GM18867 (cell line): Measurements from ENCODE around the gene SLCO3A1.
"Not testable (repeated sequence)": the region's sequence is repeated elsewhere in the genome, so short reads cannot be mapped to it uniquely, and the experiment has no call there.

Experiments
- ATAC-seq: cut with Tn5 transposase; IDR thresholded peaks from one replicate; pipeline ENCODE4 v1.9.1; 2021; ENCODE audit warnings: mild to moderate bottlenecking, moderate library complexity; ENCODE audit not compliant: unreplicated experiment

The SLCO3A1 gene

DNA sequence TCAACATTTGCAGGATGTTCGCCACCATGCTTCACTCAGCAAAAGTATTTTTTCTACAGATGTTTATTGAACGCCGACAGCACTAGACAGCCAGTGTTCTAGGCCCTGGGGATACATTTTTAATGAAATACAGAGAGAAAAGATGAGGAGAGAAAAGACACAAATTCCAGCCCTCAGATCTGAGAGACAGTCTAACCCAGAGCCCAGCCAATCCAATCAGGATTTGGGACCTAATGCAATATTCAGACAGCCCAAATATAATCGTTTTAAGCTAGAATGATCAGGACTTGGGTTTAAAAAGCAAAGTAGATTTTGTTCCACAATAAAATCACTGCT lies 174.8 kb downstream of the SLCO3A1 start:
- no peak for ATAC-seq

DNA sequence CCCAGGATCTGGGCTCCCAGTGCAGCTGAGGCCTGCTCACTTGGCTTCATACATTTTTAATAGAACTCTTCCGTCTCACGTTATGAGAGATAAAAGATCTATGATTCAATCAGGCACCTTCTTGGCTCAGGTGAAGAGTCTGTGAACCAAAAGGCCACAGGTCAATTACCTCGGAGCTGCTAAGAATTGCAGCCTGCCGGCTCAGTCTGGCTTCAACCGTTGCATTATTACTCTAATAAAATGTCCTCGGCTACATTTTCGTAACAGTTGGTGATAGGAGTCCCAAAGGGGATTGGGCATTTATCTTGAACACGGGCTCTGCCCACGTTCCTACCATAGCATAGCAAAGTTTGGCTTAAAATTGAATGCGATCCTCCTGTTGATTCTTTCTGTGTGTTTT lies 176.3 kb downstream of the SLCO3A1 start:
- ATAC-seq = no peak

DNA sequence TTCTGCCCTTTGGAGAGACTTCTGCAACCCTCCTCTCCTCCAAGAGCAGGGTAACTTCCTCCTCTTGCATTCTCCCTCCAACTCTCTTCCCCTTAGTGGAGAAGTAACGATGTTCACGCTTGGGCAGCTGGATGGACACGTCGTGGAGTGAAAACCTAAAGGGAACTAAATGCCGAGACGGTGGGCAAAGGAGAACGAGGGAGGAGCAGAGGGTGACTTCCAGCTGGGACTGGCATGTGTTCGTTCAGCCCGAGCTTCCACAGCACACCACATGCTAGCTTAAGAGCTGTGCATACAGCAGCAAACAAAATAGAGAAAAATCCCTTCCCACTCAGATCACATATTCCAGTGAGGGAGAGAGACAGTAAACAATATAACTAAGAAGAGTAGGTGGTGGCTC lies 179.8 kb downstream of the SLCO3A1 start:
- no peak for ATAC-seq

DNA sequence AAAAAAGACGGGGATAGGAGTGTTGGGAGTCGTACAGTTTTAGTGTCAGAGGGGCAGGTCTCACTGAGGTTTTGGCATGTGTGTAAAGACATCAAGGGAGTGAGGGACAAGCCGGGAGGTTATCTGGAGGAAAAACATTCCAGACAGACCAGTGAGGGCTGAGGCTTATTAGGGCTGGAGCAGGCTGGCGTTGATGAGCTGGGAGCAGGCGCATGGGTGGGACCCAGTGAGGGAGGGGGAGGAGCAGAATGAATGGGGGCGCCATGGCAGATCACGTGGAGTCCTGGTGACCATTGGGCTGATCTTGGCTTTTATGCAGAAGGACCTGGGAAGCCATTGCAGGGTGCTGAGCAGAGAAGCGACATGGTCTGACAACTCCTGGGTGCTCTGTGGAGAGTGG lies 180.2 kb downstream of the SLCO3A1 start:
- no peak for ATAC-seq

DNA sequence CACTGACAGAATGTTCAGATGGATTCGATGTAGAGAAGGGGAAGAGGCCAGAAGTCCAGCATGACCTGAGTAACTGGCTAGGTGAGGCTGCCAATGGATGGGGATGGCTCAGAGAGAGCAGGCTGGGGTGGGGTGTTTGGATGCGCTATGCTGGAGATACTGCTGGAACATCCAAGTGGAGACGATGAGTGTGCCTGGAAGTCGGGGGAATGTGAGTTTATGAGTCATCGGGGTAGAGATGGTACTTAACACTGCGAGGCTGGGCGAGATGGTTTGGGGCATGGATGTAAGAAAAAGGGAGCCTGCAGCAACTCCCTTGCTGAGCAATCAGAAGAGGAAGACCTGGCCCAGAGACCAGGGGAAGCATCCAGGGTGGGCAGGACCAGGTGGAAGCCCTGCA lies 180.7 kb downstream of the SLCO3A1 start:
- no peak for ATAC-seq

DNA sequence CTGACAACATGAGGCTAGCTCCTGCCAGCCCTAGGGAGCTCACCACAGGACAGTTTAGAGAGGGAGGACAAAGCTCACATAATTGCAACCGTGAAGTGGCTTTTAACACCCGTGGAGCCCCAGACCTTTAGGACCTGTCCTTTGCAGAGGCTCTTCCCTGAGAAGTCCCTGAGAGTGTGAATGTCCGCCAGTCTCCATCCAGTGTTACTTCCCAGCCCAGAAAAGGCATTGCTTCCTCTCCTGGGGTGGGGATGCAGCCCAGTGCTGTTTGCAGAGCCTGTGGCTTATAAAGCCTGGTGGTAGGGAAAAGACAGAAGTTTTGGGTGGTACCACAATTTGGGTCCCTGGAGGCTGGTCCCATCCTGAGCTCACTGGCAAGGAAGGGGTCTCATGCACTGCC lies 182.0 kb downstream of the SLCO3A1 start:
- no peak for ATAC-seq

DNA sequence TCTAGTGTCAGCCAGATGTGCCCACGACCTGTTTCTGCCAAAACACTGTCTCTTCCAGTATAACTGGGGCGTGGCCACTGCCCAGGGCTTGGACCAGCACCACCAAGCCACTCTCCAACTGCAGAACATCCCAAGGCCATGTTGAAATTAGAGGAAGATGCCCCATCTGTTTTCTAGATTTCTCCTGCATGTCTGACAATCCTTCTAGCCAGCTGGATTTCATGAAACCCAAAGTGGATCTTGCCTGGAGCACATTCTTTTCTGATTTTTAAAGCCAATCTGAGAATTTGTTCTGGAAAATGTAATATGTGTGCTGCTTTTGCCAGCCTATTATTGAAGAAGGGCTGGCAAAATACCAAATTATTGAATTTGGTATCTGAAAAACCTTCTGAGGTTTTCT lies 182.5 kb downstream of the SLCO3A1 start:
- ATAC-seq = no peak

DNA sequence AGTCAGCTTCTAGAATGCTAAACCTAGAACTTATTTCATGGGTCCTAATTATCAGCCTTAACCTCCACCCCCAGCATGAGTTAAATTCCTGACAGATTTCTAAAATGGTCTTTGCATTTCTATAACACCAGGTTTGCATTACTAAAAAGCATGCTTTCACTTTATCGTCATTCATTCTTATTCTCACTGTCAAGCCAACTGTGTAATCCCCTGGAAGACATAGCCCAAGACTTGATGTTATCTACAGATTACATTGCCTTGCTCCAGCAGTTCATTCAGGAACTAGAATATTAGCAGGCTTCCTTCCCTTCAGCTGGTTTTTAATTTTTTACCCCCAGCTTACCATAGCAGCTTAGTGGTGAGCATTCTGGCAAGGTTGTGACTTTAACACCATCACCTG lies 184.0 kb downstream of the SLCO3A1 start:
- ATAC-seq = no peak

DNA sequence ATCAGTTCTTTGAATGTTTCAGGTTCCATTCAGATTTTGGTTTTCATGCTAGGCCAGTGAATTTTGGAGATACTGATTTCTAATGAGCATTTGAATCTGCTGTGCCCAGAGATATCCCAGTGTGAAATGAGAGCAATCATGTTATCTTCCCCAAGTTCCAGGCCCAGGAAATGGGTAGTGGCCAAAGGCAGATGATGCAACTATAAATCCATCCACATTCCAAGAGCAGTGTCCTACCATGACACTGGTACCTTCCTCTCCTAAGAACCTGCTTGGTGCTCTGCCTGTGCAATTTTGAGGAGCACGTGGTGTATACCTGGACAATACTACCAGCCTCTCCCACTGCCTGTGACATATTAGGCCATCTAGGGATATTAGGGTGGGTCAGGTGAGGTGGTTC lies 186.8 kb downstream of the SLCO3A1 start:
- ATAC-seq = no peak

DNA sequence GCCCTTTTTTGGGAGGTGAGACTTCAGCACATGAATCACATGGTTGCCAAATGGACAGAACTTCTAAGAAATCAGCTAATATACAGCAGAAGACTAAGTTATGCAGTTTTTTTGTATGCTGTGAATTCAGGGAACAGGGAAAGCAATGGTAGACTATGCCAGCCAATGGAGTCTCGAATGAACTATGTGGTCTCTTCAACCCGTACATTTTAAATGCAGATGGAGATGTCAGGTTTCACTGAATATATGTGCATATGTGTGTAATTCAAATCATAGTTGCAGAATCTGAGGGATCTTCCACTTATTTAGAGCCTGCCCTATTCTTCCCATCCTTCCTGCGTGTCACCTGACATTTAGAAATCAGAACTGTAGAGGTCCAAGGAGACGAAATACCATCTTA lies 187.9 kb downstream of the SLCO3A1 start:
- ATAC-seq = no peak

DNA sequence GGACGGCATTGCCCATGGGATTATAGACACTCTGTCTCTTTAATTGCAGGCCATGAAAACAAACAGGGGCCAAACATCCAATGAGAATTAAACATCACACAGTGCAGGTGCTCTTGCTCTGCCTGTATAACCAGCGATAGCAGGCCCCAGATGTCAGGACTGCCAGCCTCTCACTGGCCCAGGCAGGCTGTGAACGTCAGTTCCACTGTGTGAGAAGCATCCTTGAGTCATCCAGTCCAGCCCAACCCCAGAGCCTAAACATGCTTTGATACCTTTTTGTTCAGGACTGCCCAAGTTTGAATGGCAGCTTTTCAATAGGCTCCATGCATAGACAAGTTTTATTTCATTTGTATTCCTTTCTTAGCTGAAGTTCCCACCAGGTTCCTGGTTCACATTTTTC lies 189.8 kb downstream of the SLCO3A1 start:
- ATAC-seq = no peak

DNA sequence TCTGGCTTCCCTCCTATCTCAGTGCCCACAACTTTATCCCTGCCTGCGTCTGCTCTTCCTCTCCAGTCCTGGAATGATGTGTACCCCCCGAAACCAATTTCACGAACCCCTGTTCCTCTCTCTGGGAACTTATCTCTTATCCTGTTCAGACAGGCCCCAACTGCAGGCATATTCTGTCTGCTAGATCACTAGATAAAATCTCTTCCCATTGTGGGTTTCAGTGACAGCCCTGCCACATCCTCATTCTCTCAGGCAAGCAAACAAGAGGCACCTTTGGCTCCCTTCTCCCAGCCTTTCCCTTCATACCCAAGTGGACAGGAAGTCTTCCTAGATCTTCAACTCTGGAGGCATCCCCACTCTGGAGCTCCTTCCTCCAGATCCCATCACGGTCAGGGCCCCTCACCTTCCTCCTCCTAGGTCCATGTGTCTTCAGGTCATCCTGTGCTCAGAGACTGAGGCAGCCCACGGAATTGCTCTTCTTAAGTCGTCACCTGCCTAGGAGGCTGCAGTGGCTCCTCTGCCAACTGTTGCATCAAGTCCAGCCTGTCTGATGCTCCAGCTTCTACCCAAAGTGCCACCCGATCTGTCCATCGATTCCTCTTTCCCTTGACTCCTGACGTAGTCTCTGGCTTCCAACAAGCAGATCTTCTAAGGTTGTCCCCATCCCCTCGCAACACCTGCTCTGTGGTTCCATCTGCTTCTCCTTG lies 190.8 kb downstream of the SLCO3A1 start:
- no peak for ATAC-seq

DNA sequence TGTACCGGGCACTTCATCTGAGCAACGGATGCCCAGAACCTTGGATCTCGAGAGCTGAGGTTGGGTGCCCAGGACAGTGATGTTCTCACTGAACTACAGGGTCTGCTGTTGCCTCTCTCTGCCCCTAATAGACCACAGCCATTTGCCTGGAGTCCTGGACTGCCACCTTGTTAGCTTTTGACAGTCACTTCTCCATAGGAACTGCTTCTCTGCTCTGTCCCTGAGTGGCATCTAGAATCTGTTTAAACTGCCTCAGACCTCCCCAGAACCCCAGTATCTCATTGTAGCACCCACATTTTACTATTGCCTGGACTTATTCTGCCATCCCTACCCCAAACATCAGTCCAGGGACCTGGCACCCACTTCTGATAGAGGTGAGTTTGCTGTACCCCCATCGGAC lies 194.4 kb downstream of the SLCO3A1 start:
- ATAC-seq = no peak

DNA sequence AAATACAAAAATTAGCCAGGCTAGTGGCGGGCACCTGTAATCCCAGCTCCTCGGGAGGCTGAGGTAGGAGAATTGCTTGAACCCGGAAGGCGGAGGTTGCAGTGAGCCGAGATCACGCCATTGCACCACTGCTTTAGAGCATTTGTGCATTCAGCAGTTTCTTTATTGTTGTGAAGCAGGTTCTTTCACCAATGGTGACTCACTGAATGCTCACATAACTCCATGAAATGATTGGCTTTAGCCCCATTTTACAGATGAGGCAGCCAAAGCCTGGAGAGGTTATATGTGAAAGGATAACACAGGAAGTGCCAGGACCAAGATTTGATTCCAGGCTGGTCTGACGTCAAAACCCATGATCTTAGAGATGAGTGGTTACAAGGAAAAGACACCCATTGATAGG lies 195.2 kb downstream of the SLCO3A1 start:
- ATAC-seq = no peak

DNA sequence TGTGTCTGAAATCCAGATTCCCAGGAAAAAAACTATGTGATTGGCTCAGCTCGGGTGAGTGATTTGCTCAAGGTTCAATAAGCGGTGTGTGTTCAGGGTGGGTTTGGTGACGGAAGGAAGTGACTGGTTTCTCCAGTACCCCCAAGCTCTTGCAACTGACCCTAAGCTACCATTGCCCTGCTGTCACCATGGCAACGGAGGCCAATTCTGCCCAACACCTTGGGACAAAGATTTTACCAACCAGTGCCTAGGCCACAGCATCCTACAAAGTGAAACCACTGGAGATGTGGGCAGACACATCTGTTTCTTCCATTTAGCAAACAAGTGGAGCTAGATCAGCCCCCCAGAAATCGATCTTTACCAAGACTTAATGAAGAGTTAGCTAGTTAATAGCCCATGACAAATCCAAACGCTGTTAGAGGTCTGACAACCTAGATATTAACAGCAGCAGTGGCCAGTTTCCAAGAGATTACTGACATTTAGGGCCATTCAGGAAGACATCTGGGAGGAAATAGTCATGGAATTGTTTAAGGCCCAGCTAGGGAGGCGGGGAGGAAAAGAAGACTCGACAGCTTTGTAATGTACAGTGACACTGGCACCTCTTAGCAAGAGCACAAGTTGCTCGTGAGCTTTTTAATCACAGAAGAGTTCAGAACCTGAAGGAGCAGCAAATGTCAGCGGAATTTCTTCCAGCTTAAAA lies 195.9 kb downstream of the SLCO3A1 start:
- no peak for ATAC-seq

DNA sequence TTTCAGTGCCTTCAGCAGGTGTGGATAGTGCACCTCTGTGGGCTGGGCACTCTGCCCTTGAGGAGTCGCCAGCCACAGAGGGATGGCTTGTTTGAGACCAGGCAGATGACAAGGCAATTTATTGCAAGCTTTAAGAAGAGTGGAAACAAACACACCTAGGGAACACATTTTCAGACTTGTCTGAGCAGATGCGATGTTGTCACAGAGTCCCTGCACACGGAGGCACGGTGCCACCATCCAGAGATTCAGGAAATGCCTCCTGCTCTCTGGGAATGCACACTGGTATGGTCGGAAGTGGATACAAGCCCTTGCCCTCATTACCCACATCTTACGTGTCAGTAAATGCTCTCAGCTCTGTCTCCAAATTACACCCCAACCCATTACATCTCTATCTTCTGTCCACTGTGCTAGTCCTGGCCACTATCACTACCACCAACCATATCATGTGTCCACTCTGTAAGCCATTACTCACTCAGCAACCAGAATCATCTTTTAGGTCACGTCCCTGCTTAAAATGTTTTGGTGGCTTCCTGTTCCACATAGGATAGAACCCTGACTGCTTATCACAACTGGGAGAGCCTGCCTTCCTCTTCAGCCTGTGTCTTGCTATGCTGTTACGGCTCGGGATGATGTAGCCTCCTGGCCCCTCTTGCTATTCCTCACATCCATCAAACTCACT lies 196.9 kb downstream of the SLCO3A1 start:
- ATAC-seq = no peak

DNA sequence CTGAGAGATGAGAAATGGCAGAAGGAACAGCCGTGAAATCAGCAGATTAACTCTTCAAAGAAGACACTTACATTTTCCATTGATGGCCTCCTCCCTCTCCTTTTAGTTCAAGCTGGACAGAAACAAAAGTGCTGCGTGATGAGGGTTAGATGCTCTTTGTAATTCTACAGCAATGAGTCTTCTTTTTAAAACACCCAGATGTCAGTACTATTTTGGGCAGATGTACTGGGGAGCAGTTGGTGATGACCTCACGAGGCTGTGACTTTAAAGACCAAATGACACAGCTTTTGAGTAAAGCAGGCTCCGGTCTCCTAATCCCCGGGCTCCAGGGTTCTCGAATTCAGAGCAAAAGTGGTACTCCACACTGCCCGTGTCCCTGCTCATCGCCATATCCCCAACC lies 198.2 kb downstream of the SLCO3A1 start:
- no peak for ATAC-seq

DNA sequence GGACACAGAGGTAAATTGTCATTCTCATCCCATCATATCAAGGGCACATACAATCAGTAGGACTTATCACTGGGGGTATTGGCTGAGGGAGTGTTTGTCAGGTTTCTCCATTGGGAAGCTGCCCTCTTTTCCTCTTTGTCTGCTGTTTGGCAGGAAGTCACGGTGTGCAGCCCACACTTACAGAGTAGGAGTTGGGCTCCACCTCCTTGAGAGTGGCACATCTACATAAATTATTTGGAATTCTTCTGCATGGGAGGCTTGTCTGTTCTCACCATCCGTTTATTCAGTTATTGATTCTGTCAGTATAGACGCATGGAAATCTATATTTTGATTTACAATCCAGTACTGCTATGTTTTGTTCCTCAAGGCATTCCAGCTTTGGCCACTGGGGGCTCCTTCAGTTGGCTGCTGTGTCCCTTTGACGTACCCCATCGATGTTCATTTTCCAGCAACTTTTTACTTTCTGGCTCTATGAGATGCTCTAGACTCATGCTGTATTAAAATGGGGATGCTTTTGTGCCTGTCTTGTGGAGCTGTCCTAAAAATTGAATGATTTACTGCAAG lies 200.3 kb downstream of the SLCO3A1 start:
- no peak for ATAC-seq

DNA sequence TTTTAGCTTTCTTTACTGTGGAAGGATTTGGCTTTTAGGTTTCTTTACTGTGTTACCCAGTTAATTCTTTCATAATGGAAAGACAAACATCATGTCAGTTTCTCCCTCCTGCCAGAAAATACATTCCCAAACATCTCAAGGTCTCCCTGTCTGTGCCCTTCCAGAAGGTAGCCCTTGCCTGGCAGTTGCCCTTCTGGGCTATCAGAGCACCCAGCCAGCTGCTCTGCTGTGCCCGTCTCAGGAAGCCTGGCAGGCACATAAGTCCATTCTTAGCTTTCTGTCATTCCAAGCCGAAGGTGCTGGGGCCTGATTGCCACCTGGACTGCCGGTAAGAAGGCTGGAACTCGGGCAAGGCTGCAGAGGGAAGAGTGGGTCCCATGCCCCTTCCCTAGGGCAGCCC lies 203.4 kb downstream of the SLCO3A1 start:
- no peak for ATAC-seq

DNA sequence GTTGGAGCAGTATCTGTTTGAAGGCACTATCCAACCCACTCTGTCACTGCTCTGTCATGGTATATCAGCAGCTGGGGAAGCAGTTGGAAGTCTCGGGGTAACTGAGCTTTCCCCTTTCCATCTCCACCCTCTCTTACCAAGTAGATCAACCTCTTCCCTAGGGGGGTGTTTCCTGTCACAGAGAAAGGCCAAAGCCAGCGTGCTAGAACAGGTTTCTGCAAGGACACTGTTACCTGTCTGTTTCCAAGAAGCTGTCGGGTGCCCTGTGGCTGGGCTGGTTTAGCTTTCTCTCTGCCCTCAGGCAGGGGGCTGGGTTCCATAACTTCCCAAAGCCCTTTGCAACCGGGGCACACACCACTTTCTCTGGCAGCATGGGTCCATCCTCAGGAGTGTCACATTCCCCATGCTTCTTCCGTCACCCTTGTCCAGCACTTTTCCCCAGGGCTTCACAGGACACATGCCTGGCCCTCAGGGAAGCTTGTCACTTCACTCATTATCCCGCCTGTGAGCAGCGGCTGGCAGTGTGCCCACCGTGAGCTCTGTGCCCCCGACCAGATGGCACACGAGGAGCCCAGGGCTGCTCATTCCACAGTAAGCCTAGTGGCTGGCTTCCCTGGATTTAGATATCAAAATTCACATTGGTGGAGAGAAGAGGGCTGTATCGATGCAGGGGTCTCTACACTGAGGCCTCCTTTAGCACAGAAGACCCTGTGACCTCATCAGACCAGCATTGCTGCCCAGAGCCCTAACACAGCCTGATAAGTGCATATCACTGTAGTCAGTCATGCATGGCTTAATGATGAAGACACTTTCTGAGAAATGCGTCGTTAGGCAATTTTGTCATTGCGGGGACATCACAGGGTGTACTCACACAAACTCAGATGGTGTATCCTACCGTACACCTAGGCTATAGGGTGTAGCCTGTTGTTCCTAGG lies 205.8 kb downstream of the SLCO3A1 start:
- ATAC-seq = no peak

DNA sequence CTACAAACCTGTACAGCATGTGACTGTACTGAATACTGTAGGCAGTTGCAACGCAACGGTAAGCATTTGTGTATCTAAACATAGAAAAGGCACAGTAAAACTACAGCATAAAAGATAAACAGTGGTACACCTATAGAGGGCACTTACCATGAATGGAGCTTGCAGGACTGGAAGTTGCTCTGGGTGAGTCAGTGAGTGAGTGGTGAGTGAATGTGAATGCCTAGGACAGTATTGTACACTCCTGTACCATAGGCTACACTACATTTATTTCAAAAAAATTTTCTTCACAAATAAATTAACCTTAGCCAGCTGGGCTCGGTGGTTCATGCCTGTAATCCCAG lies 206.4 kb downstream of the SLCO3A1 start:
- ATAC-seq = not testable (repeated sequence)
